Upper lobe of left lung (tissue), 4 donors: ENCODE results near the gene CRYAB.

Experiments used
- POLR2AphosphoS5 ChIP-seq, 2 donors: sonication (generic); formaldehyde crosslinking; IDR thresholded peaks; one replicate each; pipeline ENCODE4 v1.5.1; 2017; ENCODE audit warnings: antibody characterized with exemption in 2 of 2
- TF ChIP-seq, protein P1 (sequence below), 6 experiments: fragments of 450-650 bp in 4 of 6; fragments of 200-600 bp in 2 of 6; sonication (generic) in 2 of 6; IDR thresholded peaks; one replicate each; pipeline ENCODE4 v1.5.1; 2016 to 2019; ENCODE audit warnings: antibody characterized with exemption in 6 of 6

DNA sequence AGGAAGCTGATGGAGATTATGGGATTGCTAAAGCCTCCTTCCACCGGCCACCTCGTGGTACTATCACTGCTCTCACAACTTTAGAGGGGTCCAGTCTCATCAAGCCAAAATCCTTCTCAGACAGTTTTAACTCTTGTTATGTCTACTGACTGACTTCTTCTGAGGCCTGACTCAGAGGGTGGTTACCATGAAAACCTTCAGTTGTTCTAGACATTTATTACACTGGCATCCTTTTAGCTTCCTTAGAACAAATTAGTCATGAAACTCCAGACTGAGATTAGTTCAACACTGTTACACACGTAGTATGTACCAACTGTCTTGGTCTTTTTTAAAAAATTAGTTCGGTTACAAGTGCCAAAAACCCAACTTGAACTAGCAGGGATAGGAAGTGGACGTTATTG, 33.1 kb upstream of the CRYAB start:
- peak in 1 of 2 donors; percentile 31 for TF ChIP-seq POLR2AphosphoS5 (IDR thresholded peaks at IDR 0.05)
- TF ChIP-seq, protein P1, sequence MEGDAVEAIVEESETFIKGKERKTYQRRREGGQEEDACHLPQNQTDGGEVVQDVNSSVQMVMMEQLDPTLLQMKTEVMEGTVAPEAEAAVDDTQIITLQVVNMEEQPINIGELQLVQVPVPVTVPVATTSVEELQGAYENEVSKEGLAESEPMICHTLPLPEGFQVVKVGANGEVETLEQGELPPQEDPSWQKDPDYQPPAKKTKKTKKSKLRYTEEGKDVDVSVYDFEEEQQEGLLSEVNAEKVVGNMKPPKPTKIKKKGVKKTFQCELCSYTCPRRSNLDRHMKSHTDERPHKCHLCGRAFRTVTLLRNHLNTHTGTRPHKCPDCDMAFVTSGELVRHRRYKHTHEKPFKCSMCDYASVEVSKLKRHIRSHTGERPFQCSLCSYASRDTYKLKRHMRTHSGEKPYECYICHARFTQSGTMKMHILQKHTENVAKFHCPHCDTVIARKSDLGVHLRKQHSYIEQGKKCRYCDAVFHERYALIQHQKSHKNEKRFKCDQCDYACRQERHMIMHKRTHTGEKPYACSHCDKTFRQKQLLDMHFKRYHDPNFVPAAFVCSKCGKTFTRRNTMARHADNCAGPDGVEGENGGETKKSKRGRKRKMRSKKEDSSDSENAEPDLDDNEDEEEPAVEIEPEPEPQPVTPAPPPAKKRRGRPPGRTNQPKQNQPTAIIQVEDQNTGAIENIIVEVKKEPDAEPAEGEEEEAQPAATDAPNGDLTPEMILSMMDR (IDR thresholded peaks at IDR 0.05) = no peak
